G401 (cell line): ENCODE measurements around the gene ADAMTSL2. TPM values are rescaled to one million over a fixed set of nuclear protein-coding genes. Genes with fewer than 3 reads are reported as not detected.

ENCODE experiments used
- total RNA-seq: library from RNA; depleted of rRNA; stranded (reverse); fragments of >200 nt; shearing (Covaris generic); gene quantifications from 2 replicates; pipeline ENCODE4 v1.2.3, GENCODE V29; 2014; rRNA removed

Gene ADAMTSL2
- total RNA-seq, 1 experiment from 2014 or later: not detected

Other genes with a start within 250 kb of the ADAMTSL2 start
- 23.3 and 40.6 TPM in 2 replicates for gene SURF6, start 198.5 kb upstream of the ADAMTSL2 start, total RNA-seq
- gene MED22, start 186.6 kb upstream of the ADAMTSL2 start, total RNA-seq: 27.4 and 28.2 TPM in 2 replicates
- 3,218 and 3,629 TPM in 2 replicates for gene RPL7A, start 186.5 kb upstream of the ADAMTSL2 start, total RNA-seq
- gene SURF1, start 178.2 kb upstream of the ADAMTSL2 start, total RNA-seq: 33.8 and 51.7 TPM in 2 replicates
- 32.3 and 47.5 TPM in 2 replicates for gene SURF2, start 178.2 kb upstream of the ADAMTSL2 start, total RNA-seq
- 333 and 361 TPM in 2 replicates for gene SURF4, start 158.6 kb upstream of the ADAMTSL2 start, total RNA-seq
- gene STKLD1, start 158.3 kb upstream of the ADAMTSL2 start, total RNA-seq: 0.37 and 1.1 TPM in 2 replicates
- 25.0 and 38.8 TPM in 2 replicates for gene REXO4, start 116.7 kb upstream of the ADAMTSL2 start, total RNA-seq
- 1.4 and 2.3 TPM in 2 replicates for gene ADAMTS13, start 112.3 kb upstream of the ADAMTSL2 start, total RNA-seq
- gene CACFD1, start 74.7 kb upstream of the ADAMTSL2 start, total RNA-seq: 23.2 and 26.1 TPM in 2 replicates
- 5.5 and 6.8 TPM in 2 replicates for gene SLC2A6, start 55.6 kb upstream of the ADAMTSL2 start, total RNA-seq
- gene MYMK, start 9.7 kb upstream of the ADAMTSL2 start, total RNA-seq: 0.64 TPM in 1 of 2 replicates, not detected in the other
- gene FAM163B, start 74.7 kb downstream of the ADAMTSL2 start, total RNA-seq: not detected in 2 replicates
- gene DBH, start 101.7 kb downstream of the ADAMTSL2 start, total RNA-seq: not detected in 2 replicates
- gene SARDH, start 203.6 kb downstream of the ADAMTSL2 start, total RNA-seq: 13.2 and 17.3 TPM in 2 replicates